ENCODE results near the gene ZNF75A. TPM values are rescaled to one million over a fixed set of nuclear protein-coding genes. Genes with fewer than 3 reads are reported as not detected.

Gene ZNF75A
- total and polyA plus RNA-seq, 9 of the 15 experiments (the other 6 are each of a cell fraction or from before 2014, with no cell fraction given) = 7.2 to 24.5 (median 17.1) TPM

GRCh38 chr16:3317315-3317999 lies 12.2 kb downstream of the ZNF75A start (continued):
- TF ChIP-seq NCOR1 (IDR thresholded peaks at IDR 0.05) = no peak
- TF ChIP-seq ZNF143 (CRISPR knock-in tag; IDR thresholded peaks at IDR 0.05) = no peak
- TF ChIP-seq TEAD2 (tag; IDR thresholded peaks at IDR 0.05) = peak; percentile 62; the same call in 1 of the 2 replicates
- no peak for TF ChIP-seq ATF6 (CRISPR knock-in tag; IDR thresholded peaks at IDR 0.05)
- TF ChIP-seq NONO (IDR thresholded peaks at IDR 0.05; ENCODE audit: low read depth in 2 of 2, low read length in 1 of 2) = no peak
- TF ChIP-seq ZNF778 (CRISPR knock-in tag; IDR thresholded peaks at IDR 0.05) = no peak
- no peak for TF ChIP-seq LCOR (CRISPR knock-in tag; IDR thresholded peaks at IDR 0.05)
- TF ChIP-seq ZSCAN29 (IDR thresholded peaks at IDR 0.05) = no peak
- peak in 1 of 2 experiments; percentile 71; a peak in 2 of 4 replicates for TF ChIP-seq KDM1A (IDR thresholded peaks at IDR 0.05)
- TF ChIP-seq RBM17 (IDR thresholded peaks at IDR 0.05; ENCODE audit: borderline replicate concordance, low read depth, low read length) = no peak
- no peak for TF ChIP-seq RNF2 (IDR thresholded peaks at IDR 0.05)
- TF ChIP-seq ARID2 (IDR thresholded peaks at IDR 0.05) = no peak
- peak; percentile 64; the same call in 1 of the 2 replicates for TF ChIP-seq IRF9 (tag; IDR thresholded peaks at IDR 0.05)
- no peak for TF ChIP-seq GTF3C2 (IDR thresholded peaks at IDR 0.05; ENCODE audit: borderline replicate concordance, extremely low read depth, insufficient read length)
- no peak for TF ChIP-seq TCF7L2 (IDR thresholded peaks at IDR 0.05; ENCODE audit: low read depth, low read length)
